Activated B cell treated with CpG ODN at 0.5 μM for 24 hours (primary cell): Measurements from ENCODE around the gene WDR45B. TPM values are rescaled to one million over a fixed set of nuclear protein-coding genes. Genes with fewer than 3 reads are reported as not detected.

Experiments
- ATAC-seq: fragments of 200-7000 bp; cut with Tn5 transposase; one replicate; pipeline ENCODE4 v1.10.0; 2021; ENCODE audit warnings: low read depth, mild to moderate bottlenecking, moderate library complexity
- CTCF ChIA-PET: fragments of 350-600 bp; sonication (Branson Sonifier 250); formaldehyde crosslinking; loops from one replicate; lab custom pipeline; 2021; ENCODE audit warnings: antibody characterized with exemption; lab: Charles Lee
- POLR2A ChIA-PET: fragments of 350-600 bp; sonication (Branson Sonifier 250); formaldehyde crosslinking; loops from one replicate; lab custom pipeline; 2021; ENCODE audit warnings: antibody characterized with exemption; lab: Charles Lee
- DNase-seq: peaks from one replicate; pipeline ENCODE4 v3.0.0; 2022
- H3K27ac Mint-ChIP-seq: one replicate; pipeline ENCODE4 v1.8.0; 2020; ENCODE audit warnings: mixed read lengths
- H3K27me3 Mint-ChIP-seq: one replicate; pipeline ENCODE4 v1.8.0; 2021; ENCODE audit warnings: mixed read lengths
- H3K36me3 Mint-ChIP-seq: one replicate; pipeline ENCODE4 v1.8.0; 2021; ENCODE audit warnings: low read depth, mixed read lengths
- H3K4me1 Mint-ChIP-seq: one replicate; pipeline ENCODE4 v1.8.0; 2021; ENCODE audit warnings: mixed read lengths
- H3K4me3 Mint-ChIP-seq: one replicate; pipeline ENCODE4 v1.8.0; 2020; ENCODE audit warnings: mild to moderate bottlenecking, mixed read lengths
- H3K9me3 Mint-ChIP-seq: one replicate; pipeline ENCODE4 v1.8.0; 2020; ENCODE audit warnings: mixed read lengths
- intact Hi-C: fragments of 100-400 bp; cut with micrococcal nuclease; formaldehyde crosslinking; loops from one replicate; pipeline ENCODE4 v1.15.1; 2024
- total RNA-seq: library from RNA; stranded (reverse); gene quantifications from 2 replicates; pipeline ENCODE4 v1.2.3, GENCODE V29; 2022
- TF ChIP-seq, protein P1 (sequence below): fragments of 200-600 bp; IDR thresholded peaks from one replicate; pipeline ENCODE4 v1.8.0; 2022; ENCODE audit warnings: antibody characterized with exemption, mild to moderate bottlenecking

The WDR45B gene
- total RNA-seq, 1 donor from 2014 or later = 51.2 TPM

DNA sequence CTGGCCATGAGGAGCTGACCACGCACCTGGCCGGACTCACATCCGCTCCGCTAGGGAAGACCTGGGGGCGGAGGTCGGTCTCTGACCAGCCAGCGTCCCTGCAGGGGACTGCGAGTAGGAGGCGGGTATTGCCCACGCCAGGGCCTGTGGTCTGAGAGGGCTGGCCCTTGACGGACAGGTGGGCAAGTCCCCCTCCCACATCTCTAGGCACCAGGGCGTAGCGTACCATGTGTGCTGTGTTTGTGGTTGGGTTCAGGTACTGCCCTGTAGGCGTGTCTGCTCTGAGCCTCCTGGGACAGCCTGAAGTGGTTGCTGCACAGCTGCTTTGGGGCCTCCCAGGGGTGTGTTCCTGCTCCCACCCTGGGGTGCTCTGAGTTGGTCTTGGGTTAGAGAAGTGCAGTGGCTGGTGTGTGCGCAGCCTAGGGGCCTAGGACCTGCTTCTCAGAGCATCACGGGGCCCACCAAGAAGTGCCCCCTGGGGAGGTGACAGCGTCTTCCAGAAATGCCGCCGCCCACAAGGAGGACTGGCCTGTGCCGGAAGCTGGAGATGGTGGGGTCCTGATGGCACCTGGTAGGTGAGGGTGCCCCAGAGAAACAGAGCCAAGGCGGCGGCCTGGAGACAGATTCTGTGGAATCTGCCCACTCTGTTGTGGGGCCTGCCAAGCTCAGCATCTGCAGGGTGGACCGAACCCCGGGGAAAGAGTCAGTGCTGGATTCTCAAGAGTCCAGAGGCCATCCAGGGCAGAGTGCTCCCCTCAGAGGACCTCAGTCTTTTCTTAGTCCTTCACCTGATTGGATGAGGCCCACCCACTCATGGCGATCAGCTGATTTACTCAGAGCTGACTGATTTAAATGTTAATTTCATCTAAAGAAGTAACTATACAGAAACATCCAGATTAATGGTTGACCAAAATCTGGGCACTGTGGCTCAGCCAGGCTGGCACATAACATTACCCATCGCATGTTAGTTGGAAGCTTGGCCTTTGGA is 48.3 kb downstream of the WDR45B start:
- ChIA-PET CTCF (no interaction called here), POLR2A (no interaction called here)
- peak; percentile 84 for ATAC-seq

DNA sequence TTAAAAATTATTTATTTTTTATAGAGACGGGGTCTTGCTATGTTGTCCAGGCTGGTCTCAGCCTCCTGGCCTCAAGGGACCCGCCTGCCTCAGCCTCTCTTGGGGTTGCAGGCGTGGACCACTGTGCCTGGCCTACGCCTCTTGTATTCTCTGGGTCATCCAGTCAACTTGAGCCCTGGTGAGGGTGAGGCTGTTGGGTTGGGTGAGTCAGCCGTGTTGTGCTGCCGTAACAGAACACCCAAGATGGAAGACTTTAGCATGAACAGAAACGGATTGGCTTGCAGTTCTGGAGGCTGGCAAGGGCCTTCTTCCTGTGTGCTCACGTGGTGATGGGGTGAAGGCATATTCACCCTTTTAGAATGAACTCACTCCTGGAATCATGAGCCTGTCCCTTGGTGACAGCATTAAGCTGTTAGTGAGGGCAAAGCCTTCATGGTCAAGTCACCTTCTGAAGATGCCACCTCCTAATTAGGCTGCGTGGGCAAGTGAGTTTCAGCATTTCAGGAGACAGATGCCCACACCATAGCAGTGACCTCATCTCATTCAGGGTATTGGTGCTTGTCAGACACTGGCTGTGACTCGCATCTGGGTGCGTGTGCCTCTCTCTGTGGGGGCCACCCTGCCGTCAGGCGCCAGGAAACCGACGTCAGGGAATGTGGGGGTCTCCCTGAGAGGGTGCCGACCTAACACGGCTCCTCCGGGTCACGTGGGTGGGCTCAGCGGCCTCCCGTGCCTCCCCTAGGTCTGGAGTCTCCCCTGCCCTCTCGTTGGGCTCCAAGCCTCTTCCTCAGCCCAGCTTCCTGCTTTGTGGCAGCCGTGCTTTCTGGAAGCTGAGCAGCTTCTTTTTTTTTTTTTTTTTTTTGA is 49.8 kb downstream of the WDR45B start:
- Mint-ChIP-seq H3K4me1 (peaks cover 69% of the 10 kb centered on the region), H3K36me3 (peaks cover 43% of the 10 kb centered on the region), H3K27me3 (no peaks in the 10 kb centered on the region), H3K27ac (no peak overlapping the region), H3K4me3 (no peak overlapping the region), H3K9me3 (no peaks in the 10 kb centered on the region)
- DNase-seq = no peak
- ChIA-PET POLR2A (no interaction called here), CTCF (no interaction called here)
- intact Hi-C loops = no loop called here
- ATAC-seq = no peak
- TF ChIP-seq, protein P1, sequence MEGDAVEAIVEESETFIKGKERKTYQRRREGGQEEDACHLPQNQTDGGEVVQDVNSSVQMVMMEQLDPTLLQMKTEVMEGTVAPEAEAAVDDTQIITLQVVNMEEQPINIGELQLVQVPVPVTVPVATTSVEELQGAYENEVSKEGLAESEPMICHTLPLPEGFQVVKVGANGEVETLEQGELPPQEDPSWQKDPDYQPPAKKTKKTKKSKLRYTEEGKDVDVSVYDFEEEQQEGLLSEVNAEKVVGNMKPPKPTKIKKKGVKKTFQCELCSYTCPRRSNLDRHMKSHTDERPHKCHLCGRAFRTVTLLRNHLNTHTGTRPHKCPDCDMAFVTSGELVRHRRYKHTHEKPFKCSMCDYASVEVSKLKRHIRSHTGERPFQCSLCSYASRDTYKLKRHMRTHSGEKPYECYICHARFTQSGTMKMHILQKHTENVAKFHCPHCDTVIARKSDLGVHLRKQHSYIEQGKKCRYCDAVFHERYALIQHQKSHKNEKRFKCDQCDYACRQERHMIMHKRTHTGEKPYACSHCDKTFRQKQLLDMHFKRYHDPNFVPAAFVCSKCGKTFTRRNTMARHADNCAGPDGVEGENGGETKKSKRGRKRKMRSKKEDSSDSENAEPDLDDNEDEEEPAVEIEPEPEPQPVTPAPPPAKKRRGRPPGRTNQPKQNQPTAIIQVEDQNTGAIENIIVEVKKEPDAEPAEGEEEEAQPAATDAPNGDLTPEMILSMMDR = no peak

More for the DNA sequence above, 48.3 kb downstream of the WDR45B start:
- TF ChIP-seq, protein P1 = no peak
- Mint-ChIP-seq H3K4me3 (peak overlapping the region; percentile 28), H3K27me3 (no peaks in the 10 kb centered on the region), H3K27ac (no peak overlapping the region), H3K36me3 (peaks cover 56% of the 10 kb centered on the region), H3K9me3 (no peaks in the 10 kb centered on the region), H3K4me1 (peaks cover 65% of the 10 kb centered on the region)
- DNase-seq = no peak
- intact Hi-C loops = no loop called here

DNA sequence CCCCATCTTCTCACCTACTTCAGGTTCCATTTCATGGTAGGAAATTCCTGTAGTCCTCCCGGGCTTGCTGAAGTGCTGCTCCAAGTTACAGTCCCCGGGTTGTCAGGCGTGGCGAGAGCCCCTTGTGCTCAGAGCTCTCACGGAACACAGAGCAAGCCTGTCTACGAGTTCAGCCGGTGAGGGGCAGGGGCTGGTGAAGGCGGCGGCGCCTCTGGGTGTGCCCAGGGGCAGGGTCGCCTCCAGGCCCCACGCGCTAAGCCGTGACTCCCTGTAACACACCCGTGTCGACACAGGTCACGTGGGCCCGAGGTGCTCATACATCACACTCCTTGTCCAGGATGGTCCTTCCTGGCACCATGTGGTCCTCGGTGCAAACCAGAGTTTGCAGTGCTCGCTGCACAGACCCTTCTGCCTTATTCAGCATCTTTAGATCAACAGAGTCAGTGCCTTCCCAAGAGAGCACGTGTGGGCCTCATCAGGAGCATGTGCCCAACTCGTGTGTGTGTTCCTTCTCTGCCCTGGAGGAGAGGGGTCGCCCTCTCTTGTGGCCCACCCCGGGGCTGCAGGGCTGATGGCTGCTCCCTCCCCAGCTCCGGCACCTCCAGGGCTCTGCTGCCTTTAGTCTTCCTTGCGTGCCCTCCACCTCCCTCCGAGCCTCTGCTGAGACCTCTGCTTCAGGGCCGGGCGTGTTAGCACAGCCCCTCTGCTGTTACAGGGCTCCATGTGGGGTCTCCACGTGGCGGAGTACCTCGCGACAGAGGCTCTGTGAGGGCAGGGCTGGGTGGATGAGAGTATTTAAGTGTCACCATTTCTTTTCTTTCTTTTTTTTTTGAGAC is 51.2 kb downstream of the WDR45B start:
- POLR2A ChIA-PET = interaction anchor here (0.6 kb wide), 1 partner anchor 383 kb away, joined by 7 read pairs; no protein-coding TSS in a partner anchor
- Mint-ChIP-seq H3K27ac (no peak overlapping the region), H3K4me3 (no peak overlapping the region), H3K27me3 (no peaks in the 10 kb centered on the region), H3K9me3 (no peaks in the 10 kb centered on the region), H3K36me3 (peaks cover 30% of the 10 kb centered on the region), H3K4me1 (peaks cover 75% of the 10 kb centered on the region)
- CTCF ChIA-PET = no interaction called here
- intact Hi-C loops = no loop called here
- DNase-seq = no peak
- no peak for ATAC-seq
- TF ChIP-seq, protein P1 = no peak

DNA sequence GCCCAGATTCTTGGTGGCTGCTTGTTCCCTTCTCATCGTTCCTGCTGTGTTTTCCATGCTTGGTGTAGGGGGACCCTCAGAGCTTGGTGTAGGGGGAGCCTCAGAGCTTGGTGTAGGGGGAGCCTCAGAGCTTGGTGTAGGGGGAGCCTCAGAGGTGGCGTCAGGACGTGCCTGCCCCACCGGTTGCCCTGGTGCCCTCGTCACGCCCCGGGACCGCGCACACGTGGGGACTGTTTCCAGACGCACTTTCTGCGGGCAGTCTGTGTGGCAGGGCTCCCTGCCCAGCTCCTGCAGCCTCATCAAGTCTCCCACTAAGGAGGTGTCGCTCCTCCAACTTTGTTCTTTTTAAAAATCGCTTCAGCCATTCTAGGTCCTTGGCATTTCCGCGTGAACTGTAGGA is 51.9 kb downstream of the WDR45B start:
- Mint-ChIP-seq H3K27me3 (no peaks in the 10 kb centered on the region), H3K36me3 (peaks cover 22% of the 10 kb centered on the region), H3K27ac (no peak overlapping the region), H3K4me1 (peaks cover 81% of the 10 kb centered on the region), H3K4me3 (no peak overlapping the region), H3K9me3 (no peaks in the 10 kb centered on the region)
- TF ChIP-seq, protein P1 = no peak
- intact Hi-C loops = no loop called here
- POLR2A ChIA-PET = interaction anchor here (0.6 kb wide), 1 partner anchor 382 kb away, joined by 7 read pairs; no protein-coding TSS in a partner anchor
- CTCF ChIA-PET = no interaction called here
- DNase-seq (no peak), ATAC-seq (no peak)
